HEK293 (cell line): ENCODE results near the gene TUBE1.
A peak's percentile ranks its signal among the peaks of the same experiment; 100 is the strongest.

Source experiments
- CTCF ChIA-PET: fragments of 350-600 bp; formaldehyde crosslinking; extraction: SDS; loops from one replicate; lab custom pipeline; 2021; ENCODE audit warnings: antibody characterized with exemption; lab: Yijun Ruan, JAX
- POLR2A ChIA-PET: fragments of 300-600 bp; formaldehyde crosslinking; extraction: SDS; loops from one replicate; lab custom pipeline; 2020; ENCODE audit warnings: antibody characterized with exemption, inconsistent platforms; lab: Yijun Ruan, JAX
- H3K27ac ChIP-seq: fragments of 200-500 bp; sonication (Bioruptor generic); 2 replicates; pipeline ENCODE4 v1.5.1; 2014; ENCODE audit warnings: low read depth, low read length, control low read depth, inconsistent platforms; ENCODE audit errors: extremely low read depth
- H3K36me3 ChIP-seq, 2 experiments: fragments of 200-500 bp in 1 of 2; sonication (Bioruptor generic) in 1 of 2; 1 replicate in 1 of 2; 2 replicates in 1 of 2; pipeline ENCODE4 v1.5.1; 2014 to 2017; ENCODE audit warnings: inconsistent platforms in 2 of 2, low read length in 2 of 2; ENCODE audit not compliant: control insufficient read depth in 2 of 2, insufficient read depth in 1 of 2
- H3K4me1 ChIP-seq: fragments of 200-500 bp; sonication (Bioruptor generic); 2 replicates; pipeline ENCODE4 v1.5.1; 2014; ENCODE audit warnings: mild to moderate bottlenecking, low read length, inconsistent platforms; ENCODE audit not compliant: control insufficient read depth, insufficient read depth
- H3K4me3 ChIP-seq: 2 replicates; pipeline ENCODE4 v1.5.1; 2011; ENCODE audit warnings: low read depth, mild to moderate bottlenecking, control low read depth, low read length, moderate library complexity
- H3K9me3 ChIP-seq: fragments of 200-500 bp; sonication (Bioruptor generic); 2 replicates; pipeline ENCODE4 v1.5.1; 2014; ENCODE audit warnings: low read depth, low read length, inconsistent platforms; ENCODE audit not compliant: control insufficient read depth, insufficient read depth
- ATF2 ChIP-seq: fragments of 450-650 bp; formaldehyde crosslinking; IDR thresholded peaks from 2 replicates; pipeline ENCODE4 v1.5.1; 2016; ENCODE audit warnings: missing biosample characterization, missing genetic modification characterization, low read depth
- CTCF ChIP-seq: fragments of 450-650 bp; formaldehyde crosslinking; IDR thresholded peaks from 2 replicates; pipeline ENCODE4 v1.5.1; 2016; ENCODE audit warnings: missing biosample characterization, missing genetic modification characterization
- HIC1 ChIP-seq: fragments of 450-650 bp; formaldehyde crosslinking; IDR thresholded peaks from 2 replicates; pipeline ENCODE4 v1.5.1; 2016; ENCODE audit warnings: missing biosample characterization, missing genetic modification characterization
- PRDM1 ChIP-seq: fragments of 450-650 bp; formaldehyde crosslinking; IDR thresholded peaks from 2 replicates; pipeline ENCODE4; 2016; ENCODE audit warnings: missing biosample characterization, missing genetic modification characterization
- PRDM2 ChIP-seq: fragments of 450-650 bp; formaldehyde crosslinking; IDR thresholded peaks from 2 replicates; pipeline ENCODE4 v1.5.1; 2016; ENCODE audit warnings: missing biosample characterization, missing genetic modification characterization, borderline replicate concordance
- ZNF157 ChIP-seq: fragments of 450-650 bp; formaldehyde crosslinking; IDR thresholded peaks from 2 replicates; pipeline ENCODE4 v1.5.1; 2016; ENCODE audit warnings: missing biosample characterization, missing genetic modification characterization
- ZNF623 ChIP-seq: fragments of 450-650 bp; formaldehyde crosslinking; IDR thresholded peaks from 2 replicates; pipeline ENCODE4 v1.5.1; 2016; ENCODE audit warnings: missing biosample characterization, missing genetic modification characterization
- ZNF658 ChIP-seq: fragments of 450-650 bp; formaldehyde crosslinking; IDR thresholded peaks from 2 replicates; pipeline ENCODE4; 2016; ENCODE audit warnings: missing biosample characterization, missing genetic modification characterization
- ZNF830 ChIP-seq: fragments of 450-650 bp; IDR thresholded peaks from 2 replicates; pipeline ENCODE4 v1.5.0; 2018; ENCODE audit warnings: missing biosample characterization, missing genetic modification characterization, low read depth, mild to moderate bottlenecking, moderate library complexity
- ZNF837 ChIP-seq: fragments of 450-650 bp; formaldehyde crosslinking; IDR thresholded peaks from 2 replicates; pipeline ENCODE4 v1.5.1; 2016; ENCODE audit warnings: missing biosample characterization, missing genetic modification characterization

The TUBE1 gene

GRCh38 chr6:112027942-112028674 lies 59.2 kb downstream of the TUBE1 start:
- peak; percentile 68 for TF ChIP-seq ZNF157
- no peak for TF ChIP-seq ZNF830
- TF ChIP-seq ZNF658: no peak
- no peak for TF ChIP-seq PRDM1 (tag by site-specific recombination)
- H3K4me1 ChIP-seq: no peaks in the 10 kb centered on the region
- no peak overlapping the region for H3K4me3 ChIP-seq
- CTCF ChIA-PET: interaction anchor here (0.6 to 5.2 kb wide), 31 partner anchors 8 to 1200 kb away, joined by 3 to 88 read pairs (median 5); no protein-coding TSS in a partner anchor
- H3K9me3 ChIP-seq: no peaks in the 10 kb centered on the region
- no peak overlapping the region for H3K27ac ChIP-seq
- POLR2A ChIA-PET: no interaction called here
- H3K36me3 ChIP-seq: no peaks in the 10 kb centered on the region

- no peaks in the 10 kb centered on the region for H3K36me3 ChIP-seq
- no peak overlapping the region for H3K4me3 ChIP-seq
- ChIA-PET CTCF (interaction anchor here (0.6 to 5.2 kb wide), 7 partner anchors 9 to 1014 kb away, joined by 3 to 88 read pairs (median 11); no protein-coding TSS in a partner anchor), POLR2A (no interaction called here)
- no peak overlapping the region for H3K27ac ChIP-seq
- no peaks in the 10 kb centered on the region for H3K9me3 ChIP-seq
- no peaks in the 10 kb centered on the region for H3K4me1 ChIP-seq
- no peak for TF ChIP-seq HIC1 (tag by site-specific recombination)
- no peak for TF ChIP-seq ATF2 (tag by site-specific recombination)
- TF ChIP-seq ZNF837: no peak
- TF ChIP-seq CTCF: no peak
These were observed 60.3 kb downstream of the TUBE1 start for GRCh38 chr6:112026933-112027332.

GRCh38 chr6:112024464-112024863 lies 62.8 kb downstream of the TUBE1 start:
- CTCF ChIA-PET: interaction anchor here (1.1 to 5.2 kb wide), 2 partner anchors 16 to 19 kb away, joined by 3 to 88 read pairs; no protein-coding TSS in a partner anchor
- peak; percentile 90 for TF ChIP-seq ZNF623 (tag by site-specific recombination)
- no peak for TF ChIP-seq PRDM2 (tag by site-specific recombination)
- Histone ChIP-seq H3K4me1 (peaks cover 4% of the 10 kb centered on the region; the same call in 1 of the 2 replicates), H3K4me3 (no peak overlapping the region), H3K9me3 (no peaks in the 10 kb centered on the region), H3K27ac (no peak overlapping the region), H3K36me3 (no peaks in the 10 kb centered on the region)
- POLR2A ChIA-PET: no interaction called here
